Adrenal gland (tissue), 12 donors: ENCODE results near the gene TRIM38. TPM values are rescaled to one million over a fixed set of nuclear protein-coding genes. Genes with fewer than 3 reads are reported as not detected.
"Not testable (repeated sequence)": the region's sequence is repeated elsewhere in the genome, so short reads cannot be mapped to it uniquely, and the experiment has no call there.

Source experiments
- DNase-seq, 7 donors: peaks; one replicate each; pipeline ENCODE4 v3.0.0-alpha.2; 2019 to 2020
- H3K27ac ChIP-seq, 5 donors: fragments of 200-600 bp; sonication (generic) in 4 of 5; 1 replicate in 3 of 5; 2 replicates in 2 of 5; pipeline versions ENCODE4 v1.5.1 to v1.8.0; 2016 to 2020; ENCODE audit warnings: mild to moderate bottlenecking in 1 of 5
- H3K27me3 ChIP-seq: fragments of 200-600 bp; 2 replicates; pipeline ENCODE4 v1.8.0; 2021
- H3K36me3 ChIP-seq, 2 donors: fragments of 200-600 bp; replicated peaks in 1 of 2; 1 replicate in 1 of 2; 2 replicates in 1 of 2; pipeline versions ENCODE4 v1.5.1 to v1.8.0; 2018 to 2022
- H3K4me1 ChIP-seq, 2 donors: fragments of 200-600 bp; replicated peaks in 1 of 2; 1 replicate in 1 of 2; 2 replicates in 1 of 2; pipeline versions ENCODE4 v1.5.1 to v1.8.0; 2018 to 2021
- H3K4me3 ChIP-seq, 4 donors: fragments of 200-600 bp; sonication (generic) in 3 of 4; one replicate each; pipeline ENCODE4 v1.5.1; 2016 to 2018
- H3K9me3 ChIP-seq, 3 donors: fragments of 200-600 bp; sonication (generic) in 1 of 3; replicated peaks in 1 of 3; 1 replicate in 2 of 3; 2 replicates in 1 of 3; pipeline versions ENCODE4 v1.5.1 to v1.8.0; 2016 to 2021
- CTCF ChIP-seq, 6 experiments: fragments of 450-650 bp in 4 of 6; fragments of 200-600 bp in 2 of 6; sonication (generic) in 1 of 6; IDR thresholded peaks; 1 replicate in 5 of 6; 2 replicates in 1 of 6; pipeline versions ENCODE4 v1.5.1 to v1.8.0; 2016 to 2021; ENCODE audit warnings: antibody characterized with exemption in 6 of 6, mild to moderate bottlenecking in 2 of 6, moderate library complexity in 1 of 6
- POLR2A ChIP-seq, 2 donors: fragments of 450-650 bp; IDR thresholded peaks; one replicate each; pipeline ENCODE4 v1.6.1; 2017; ENCODE audit warnings: antibody characterized with exemption in 2 of 2, mild to moderate bottlenecking in 2 of 2, moderate library complexity in 1 of 2
- WGBS, 4 donors: extraction: QIAGEN DNeasy Blood & Tissue Kit in 2 of 4; methylation state at CpG; one replicate each; pipeline versions ENCODE4 v1.1.5 to v1.1.7; 2013 to 2017; 5-methylcytosine and 5-hydroxymethylcytosine counted together
- intact Hi-C, 2 donors: fragments of 100-400 bp; cut with DNase I; formaldehyde crosslinking; loops; one replicate each; pipeline versions ENCODE4 v1.14.1 to v1.15.0; 2022 to 2023
- polyA plus RNA-seq, 3 donors: library from polyadenylated mRNA; stranded (reverse); fragments of 200-250 nt in 2 of 3; fragments of 350-450 nt in 1 of 3; fragmentation: Illumina TruSeq in 1 of 3; extraction: RNeasy Lipid Tissue Mini Kit (QIAGEN cat#74804) in 1 of 3; gene quantifications; one replicate each; pipeline ENCODE4 v1.2.3, GENCODE V29; 2013 to 2014
- total RNA-seq, 9 donors: library from RNA; depleted of rRNA in 4 of 9; stranded (reverse); fragments of >200 nt in 4 of 9; fragments of 120-200 nt in 1 of 9; fragmentation: NEBNext Ultra II Directional in 1 of 9; extraction: Animal tissue kit (Norgen Biotek cat#: 25700) in 1 of 9; gene quantifications; one replicate each; pipeline versions ENCODE4 v1.1.0 to v1.2.4, GENCODE V29; 2013 to 2023
- donor health status: healthy with polysubstance abuse.
- donor health status: Bipolar disorder and iron deficiency.
- donor health status: DM: yes; HTN: yes; CAD: no.
- donor health status: DM: no; HTN: no; CAD: no.
- donor health status: DM: no; HTN: no; CAD: no.
- donor health status: DM: yes; HTN: yes; CAD: no.

TRIM38 gene
- total and polyA plus RNA-seq, 12 donors = 5.7 to 15.6 (median 9.8) TPM

- H3K36me3 ChIP-seq = peaks cover 0 to 14% of the 10 kb centered on the region in 2 donors
- no peak overlapping the region for H3K4me3 ChIP-seq
- TF ChIP-seq CTCF (IDR thresholded peaks at IDR 0.05) = no peak
- TF ChIP-seq POLR2A (IDR thresholded peaks at IDR 0.05) = no peak
- intact Hi-C loops = no loop called here
- H3K27ac ChIP-seq = no peak overlapping the region
- H3K9me3 ChIP-seq = no peaks in the 10 kb centered on the region
- no peak for DNase-seq
- H3K27me3 ChIP-seq = no peaks in the 10 kb centered on the region
- 87 to 93% (median 92%) methylated on average over 3 of the region's 3 CpGs for WGBS, 4 donors
- H3K4me1 ChIP-seq = peaks cover 8 to 14% of the 10 kb centered on the region in 2 donors
Measured at GRCh38 chr6:25997921-25998320, 35.3 kb downstream of the TRIM38 start.

- no peaks in the 10 kb centered on the region for H3K27me3 ChIP-seq
- H3K9me3 ChIP-seq = no peaks in the 10 kb centered on the region
- intact Hi-C loops = no loop called here
- H3K4me3 ChIP-seq = no peak overlapping the region
- TF ChIP-seq POLR2A (IDR thresholded peaks at IDR 0.05) (no peak), CTCF (IDR thresholded peaks at IDR 0.05) (no peak)
- DNase-seq = no peak
- H3K27ac ChIP-seq = no peak overlapping the region
- H3K4me1 ChIP-seq = peaks cover 7 to 16% of the 10 kb centered on the region in 2 donors
- H3K36me3 ChIP-seq = peaks cover 0 to 14% of the 10 kb centered on the region in 2 donors
Measured at GRCh38 chr6:25998379-25998778, 35.8 kb downstream of the TRIM38 start.

- DNase-seq, H3K27me3 ChIP-seq, H3K4me1 ChIP-seq, H3K27ac ChIP-seq, H3K9me3 ChIP-seq, H3K4me3 ChIP-seq, intact Hi-C loops: not testable (repeated sequence)
- 41 to 50% (median 43%) methylated on average over 2 of the region's 2 CpGs for WGBS, 4 donors
- H3K36me3 ChIP-seq = peaks cover 0 to 14% of the 10 kb centered on the region in 2 donors
Measured at GRCh38 chr6:25999225-25999624, 36.6 kb downstream of the TRIM38 start.

GRCh38 chr6:26000366-26001144 lies 38.0 kb downstream of the TRIM38 start:
- intact Hi-C loops = no loop called here
- DNase-seq = no peak
- H3K9me3 ChIP-seq = no peaks in the 10 kb centered on the region
- no peak overlapping the region for H3K27ac ChIP-seq
- peaks cover 0 to 4% of the 10 kb centered on the region in 2 donors for H3K4me1 ChIP-seq
- TF ChIP-seq POLR2A (IDR thresholded peaks at IDR 0.05) = no peak
- TF ChIP-seq CTCF (IDR thresholded peaks at IDR 0.05) = no peak
- no peaks in the 10 kb centered on the region for H3K27me3 ChIP-seq
- 93 to 96% (median 95%) methylated on average over 9 of the region's 9 CpGs for WGBS, 4 donors
- H3K36me3 ChIP-seq = peaks cover 0 to 14% of the 10 kb centered on the region in 2 donors
- H3K4me3 ChIP-seq = no peak overlapping the region
